Common myeloid progenitor, CD34-positive (primary cell): ENCODE data around the gene MAZ.

Source experiments
- CTCF ChIA-PET: fragments of 350-600 bp; sonication (Branson Sonifier 250); formaldehyde crosslinking; loops from one replicate; lab custom pipeline; 2021; ENCODE audit warnings: antibody characterized with exemption; lab: Charles Lee
- POLR2A ChIA-PET: fragments of 350-600 bp; sonication (Branson Sonifier 250); formaldehyde crosslinking; loops from one replicate; lab custom pipeline; 2021; ENCODE audit warnings: antibody characterized with exemption; lab: Charles Lee
- DNase-seq, 3 donors: peaks; one replicate each; pipeline versions ENCODE4 v3.0.0 to v3.0.0-alpha.2; 2013
- H3K27ac ChIP-seq, 2 experiments: 1 replicate in 1 of 2; 2 replicates in 1 of 2; pipeline ENCODE4 v1.7.0; 2013; ENCODE audit warnings: inconsistent platforms in 2 of 2, low read length in 2 of 2, mild to moderate bottlenecking in 2 of 2, low read depth in 1 of 2, moderate library complexity in 1 of 2; ENCODE audit not compliant: severe bottlenecking in 2 of 2, insufficient read depth in 1 of 2, poor library complexity in 1 of 2
- H3K27me3 ChIP-seq, 5 experiments: replicated peaks in 2 of 5; 1 replicate in 3 of 5; 2 replicates in 2 of 5; pipeline versions ENCODE4 v1.6.1 to v1.7.0; 2013; ENCODE audit warnings: low read length in 4 of 5, mild to moderate bottlenecking in 2 of 5, moderate library complexity in 2 of 5, inconsistent platforms in 1 of 5; ENCODE audit not compliant: insufficient read depth in 5 of 5, control insufficient read depth in 4 of 5
- H3K36me3 ChIP-seq, 4 experiments: 1 replicate in 2 of 4; 2 replicates in 2 of 4; pipeline versions ENCODE4 v1.6.1 to v1.7.0; 2013; ENCODE audit warnings: low read length in 3 of 4, control low read depth in 1 of 4, mild to moderate bottlenecking in 1 of 4; ENCODE audit not compliant: control insufficient read depth in 4 of 4, insufficient read depth in 4 of 4
- H3K4me1 ChIP-seq, 4 experiments: 1 replicate in 3 of 4; 2 replicates in 1 of 4; pipeline versions ENCODE4 v1.6.1 to v1.7.1; 2013; ENCODE audit warnings: low read length in 3 of 4, mild to moderate bottlenecking in 3 of 4, control low read depth in 1 of 4, inconsistent platforms in 1 of 4, moderate library complexity in 1 of 4; ENCODE audit not compliant: control insufficient read depth in 4 of 4, insufficient read depth in 4 of 4; ENCODE audit errors: control extremely low read depth in 1 of 4
- H3K4me3 ChIP-seq, 7 experiments: 1 replicate in 4 of 7; 2 replicates in 3 of 7; pipeline versions ENCODE4 v1.5.1 to v1.7.0; 2013; ENCODE audit warnings: mild to moderate bottlenecking in 7 of 7, low read length in 6 of 7, moderate library complexity in 6 of 7, inconsistent platforms in 2 of 7, low read depth in 2 of 7, control low read depth in 1 of 7; ENCODE audit not compliant: insufficient read depth in 4 of 7, control insufficient read depth in 1 of 7; ENCODE audit errors: extremely low read depth in 1 of 7
- H3K9me3 ChIP-seq, 5 experiments: 1 replicate in 4 of 5; 2 replicates in 1 of 5; pipeline versions ENCODE4 v1.6.1 to v1.7.1; 2013; ENCODE audit warnings: low read length in 4 of 5, mild to moderate bottlenecking in 2 of 5, inconsistent platforms in 1 of 5, low read depth in 1 of 5, moderate library complexity in 1 of 5; ENCODE audit not compliant: control insufficient read depth in 4 of 5, insufficient read depth in 2 of 5; ENCODE audit errors: control extremely low read depth in 1 of 5
- WGBS: methylation state at CpG from one replicate; pipeline ENCODE4 v1.1.5; 2013; ENCODE audit not compliant: insufficient coverage; 5-methylcytosine and 5-hydroxymethylcytosine counted together

Gene MAZ

GRCh38 chr16:29804455-29805231 is 1.7 kb upstream of the MAZ start:
- H3K27me3 ChIP-seq: no peaks in the 10 kb centered on the region
- 12% methylated on average over 22 of the region's 26 CpGs for WGBS
- H3K36me3 ChIP-seq: peaks cover 10 to 58% (median 38%) of the 10 kb centered on the region in 4 experiments
- CTCF ChIA-PET: interaction anchor here (0.9 to 4.6 kb wide), 7 partner anchors 10 to 200 kb away, joined by 3 to 28 read pairs (median 4); partner anchors contain the start of gene KIF22
- H3K9me3 ChIP-seq: no peaks in the 10 kb centered on the region
- DNase-seq: no peak
- H3K4me3 ChIP-seq: peak overlapping the region; percentile 62 to 94 (median 79)
- peaks cover 8 to 43% (median 34%) of the 10 kb centered on the region in 4 experiments for H3K4me1 ChIP-seq
- peak overlapping the region; percentile 83 to 94 for H3K27ac ChIP-seq
- POLR2A ChIA-PET: interaction anchor here (0.7 to 1.7 kb wide), 3 partner anchors 10 to 61 kb away, joined by 3 to 6 read pairs (median 6); partner anchors contain the start of gene KIF22

GRCh38 chr16:29805232-29806098 is 864 bp upstream of the MAZ start:
- H3K9me3 ChIP-seq: no peaks in the 10 kb centered on the region
- peaks cover 10 to 62% (median 38%) of the 10 kb centered on the region in 4 experiments for H3K36me3 ChIP-seq
- WGBS: 0% methylated on average over 67 of the region's 103 CpGs
- peak overlapping the region; percentile 83 to 94 for H3K27ac ChIP-seq
- H3K27me3 ChIP-seq: no peaks in the 10 kb centered on the region
- H3K4me1 ChIP-seq: peaks cover 8 to 51% (median 42%) of the 10 kb centered on the region in 4 experiments
- DNase-seq: peak; percentile 98 to 100 (median 99)
- ChIA-PET CTCF (interaction anchor here (0.9 to 4.6 kb wide), 4 partner anchors 11 to 69 kb away, joined by 3 to 28 read pairs (median 12); partner anchors contain the start of gene KIF22), POLR2A (interaction anchor here (1.2 to 3.0 kb wide), 3 partner anchors 11 to 15 kb away, joined by 6 to 12 read pairs (median 6); partner anchors contain the start of genes KIF22 and PAGR1)
- H3K4me3 ChIP-seq: peak overlapping the region; percentile 62 to 94 (median 79)

GRCh38 chr16:29806641-29807425 is 504 bp downstream of the MAZ start:
- H3K27ac ChIP-seq: peak overlapping the region in 1 of 2 experiments; percentile 78
- H3K4me3 ChIP-seq: peak overlapping the region; percentile 53 to 94 (median 73)
- H3K36me3 ChIP-seq: peaks cover 2 to 55% (median 28%) of the 10 kb centered on the region in 4 experiments
- under 1% methylated on average over 97 of the region's 99 CpGs for WGBS
- no peaks in the 10 kb centered on the region for H3K9me3 ChIP-seq
- ChIA-PET POLR2A (interaction anchor here (0.5 to 3.0 kb wide), 4 partner anchors 9 to 606 kb away, joined by 3 to 12 read pairs (median 6); partner anchors contain the start of genes KIF22 and PAGR1), CTCF (interaction anchor here (0.6 to 2.6 kb wide), 18 partner anchors 9 to 249 kb away, joined by 3 to 17 read pairs (median 4); partner anchors contain the start of genes C16orf92, KIF22, MVP and PAGR1)
- peaks cover 0 to 4% (median 0%) of the 10 kb centered on the region in 5 experiments for H3K27me3 ChIP-seq
- peak in 2 of 3 donors; percentile 69 to 79 for DNase-seq
- H3K4me1 ChIP-seq: peaks cover 8 to 65% (median 55%) of the 10 kb centered on the region in 4 experiments

GRCh38 chr16:29807426-29808218 is 1.3 kb downstream of the MAZ start:
- H3K9me3 ChIP-seq: no peaks in the 10 kb centered on the region
- peak overlapping the region; percentile 15 to 78 for H3K27ac ChIP-seq
- peak; percentile 92 to 96 (median 93) for DNase-seq
- peaks cover 2 to 50% (median 23%) of the 10 kb centered on the region in 4 experiments for H3K36me3 ChIP-seq
- peak overlapping the region; percentile 4 to 94 (median 73) for H3K4me3 ChIP-seq
- peaks cover 8 to 71% (median 61%) of the 10 kb centered on the region in 4 experiments for H3K4me1 ChIP-seq
- ChIA-PET POLR2A (interaction anchor here (0.6 to 3.0 kb wide), 6 partner anchors 8 to 87 kb away, joined by 3 to 12 read pairs (median 3); partner anchors contain the start of genes KIF22, MVP and PAGR1), CTCF (interaction anchor here (0.6 to 2.6 kb wide), 18 partner anchors 10 to 248 kb away, joined by 3 to 17 read pairs (median 4); partner anchors contain the start of genes C16orf92, KIF22 and MVP)
- under 1% methylated on average over 51 of the region's 69 CpGs for WGBS
- H3K27me3 ChIP-seq: peaks cover 0 to 10% (median 4%) of the 10 kb centered on the region in 5 experiments

GRCh38 chr16:29808219-29808900 is 2.0 kb downstream of the MAZ start:
- Histone ChIP-seq H3K27me3 (peaks cover 0 to 17% (median 8%) of the 10 kb centered on the region in 5 experiments), H3K27ac (peak overlapping the region in 1 of 2 experiments; percentile 78), H3K36me3 (peaks cover 2 to 42% (median 18%) of the 10 kb centered on the region in 4 experiments), H3K4me3 (peak overlapping the region; percentile 4 to 94 (median 73)), H3K9me3 (no peaks in the 10 kb centered on the region), H3K4me1 (peaks cover 8 to 70% (median 63%) of the 10 kb centered on the region in 4 experiments)
- DNase-seq: no peak
- 72% methylated on average over 23 of the region's 25 CpGs for WGBS
- CTCF ChIA-PET: interaction anchor here (0.8 to 2.6 kb wide), 15 partner anchors 9 to 215 kb away, joined by 3 to 17 read pairs (median 4); partner anchors contain the start of genes C16orf92, KIF22 and MVP
- POLR2A ChIA-PET: interaction anchor here (0.6 to 3.0 kb wide), 4 partner anchors 8 to 88 kb away, joined by 3 to 12 read pairs (median 6); partner anchors contain the start of genes KIF22 and PAGR1
